22Rv1 (cell line): ENCODE results near the gene ITGA2.

Experiments
- ZFX ChIP-seq: fragments of 450-650 bp; IDR thresholded peaks from 2 replicates; pipeline ENCODE4 v1.6.1; 2017; ENCODE audit warnings: antibody characterized with exemption, borderline replicate concordance
- TF ChIP-seq, protein P1 (sequence below): fragments of 450-650 bp; IDR thresholded peaks from 2 replicates; pipeline ENCODE4 v1.5.1; 2017; ENCODE audit warnings: mild to moderate bottlenecking

DNA sequence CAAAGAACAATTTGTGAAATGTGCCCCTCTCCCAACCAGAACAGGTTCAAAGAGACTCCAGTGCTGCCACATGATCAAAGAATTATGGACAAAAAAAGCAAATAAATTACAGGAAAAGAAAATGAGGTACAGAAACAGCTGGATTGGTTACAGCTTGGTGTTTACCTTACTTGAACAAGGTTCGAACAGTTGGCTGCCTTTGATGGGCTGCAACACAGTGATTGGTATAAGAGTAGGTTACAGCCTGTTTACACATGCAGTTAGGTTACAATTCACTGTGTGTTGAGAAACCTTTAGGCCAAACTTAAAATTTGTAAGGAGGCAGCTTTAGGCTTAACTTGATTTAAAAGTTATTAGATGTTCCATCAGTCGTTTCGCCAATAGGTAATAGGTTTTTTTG, 123.8 kb downstream of the ITGA2 start:
- TF ChIP-seq, protein P1, sequence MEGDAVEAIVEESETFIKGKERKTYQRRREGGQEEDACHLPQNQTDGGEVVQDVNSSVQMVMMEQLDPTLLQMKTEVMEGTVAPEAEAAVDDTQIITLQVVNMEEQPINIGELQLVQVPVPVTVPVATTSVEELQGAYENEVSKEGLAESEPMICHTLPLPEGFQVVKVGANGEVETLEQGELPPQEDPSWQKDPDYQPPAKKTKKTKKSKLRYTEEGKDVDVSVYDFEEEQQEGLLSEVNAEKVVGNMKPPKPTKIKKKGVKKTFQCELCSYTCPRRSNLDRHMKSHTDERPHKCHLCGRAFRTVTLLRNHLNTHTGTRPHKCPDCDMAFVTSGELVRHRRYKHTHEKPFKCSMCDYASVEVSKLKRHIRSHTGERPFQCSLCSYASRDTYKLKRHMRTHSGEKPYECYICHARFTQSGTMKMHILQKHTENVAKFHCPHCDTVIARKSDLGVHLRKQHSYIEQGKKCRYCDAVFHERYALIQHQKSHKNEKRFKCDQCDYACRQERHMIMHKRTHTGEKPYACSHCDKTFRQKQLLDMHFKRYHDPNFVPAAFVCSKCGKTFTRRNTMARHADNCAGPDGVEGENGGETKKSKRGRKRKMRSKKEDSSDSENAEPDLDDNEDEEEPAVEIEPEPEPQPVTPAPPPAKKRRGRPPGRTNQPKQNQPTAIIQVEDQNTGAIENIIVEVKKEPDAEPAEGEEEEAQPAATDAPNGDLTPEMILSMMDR, result no peak
- no peak for TF ChIP-seq ZFX
